OCI-LY3 (cell line): ENCODE data around the gene OR4N5.

ENCODE experiments used
- EZH2phosphoT487 ChIP-seq: fragments of 200-600 bp; shearing (Covaris generic); IDR thresholded peaks from 2 replicates; pipeline ENCODE4 v1.6.1; 2018; ENCODE audit warnings: antibody characterized with exemption, mixed run types, low read depth
- TF ChIP-seq, protein P1 (sequence below): fragments of 200-600, 300-600 bp; sonication (generic); IDR thresholded peaks from 2 replicates; pipeline ENCODE4 v1.5.1; 2014; ENCODE audit warnings: antibody characterized with exemption, low read length, low read depth

GRCh38 chr14:20177433-20177974 lies 38.9 kb downstream of the OR4N5 start:
- TF ChIP-seq, protein P1, sequence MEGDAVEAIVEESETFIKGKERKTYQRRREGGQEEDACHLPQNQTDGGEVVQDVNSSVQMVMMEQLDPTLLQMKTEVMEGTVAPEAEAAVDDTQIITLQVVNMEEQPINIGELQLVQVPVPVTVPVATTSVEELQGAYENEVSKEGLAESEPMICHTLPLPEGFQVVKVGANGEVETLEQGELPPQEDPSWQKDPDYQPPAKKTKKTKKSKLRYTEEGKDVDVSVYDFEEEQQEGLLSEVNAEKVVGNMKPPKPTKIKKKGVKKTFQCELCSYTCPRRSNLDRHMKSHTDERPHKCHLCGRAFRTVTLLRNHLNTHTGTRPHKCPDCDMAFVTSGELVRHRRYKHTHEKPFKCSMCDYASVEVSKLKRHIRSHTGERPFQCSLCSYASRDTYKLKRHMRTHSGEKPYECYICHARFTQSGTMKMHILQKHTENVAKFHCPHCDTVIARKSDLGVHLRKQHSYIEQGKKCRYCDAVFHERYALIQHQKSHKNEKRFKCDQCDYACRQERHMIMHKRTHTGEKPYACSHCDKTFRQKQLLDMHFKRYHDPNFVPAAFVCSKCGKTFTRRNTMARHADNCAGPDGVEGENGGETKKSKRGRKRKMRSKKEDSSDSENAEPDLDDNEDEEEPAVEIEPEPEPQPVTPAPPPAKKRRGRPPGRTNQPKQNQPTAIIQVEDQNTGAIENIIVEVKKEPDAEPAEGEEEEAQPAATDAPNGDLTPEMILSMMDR: no peak
- TF ChIP-seq EZH2phosphoT487: no peak
